Adrenal gland (tissue), 5 donors: ENCODE results near the gene ZNRF3.

Experiments used
- POLR2A ChIP-seq, 2 donors: fragments of 450-650 bp; IDR thresholded peaks; one replicate each; pipeline ENCODE4 v1.6.1; 2017; ENCODE audit warnings: antibody characterized with exemption in 2 of 2, mild to moderate bottlenecking in 2 of 2, moderate library complexity in 1 of 2
- TF ChIP-seq, protein P1 (sequence below), 6 experiments: fragments of 450-650 bp in 4 of 6; fragments of 200-600 bp in 2 of 6; sonication (generic) in 1 of 6; IDR thresholded peaks; 1 replicate in 5 of 6; 2 replicates in 1 of 6; pipeline versions ENCODE4 v1.5.1 to v1.8.0; 2016 to 2021; ENCODE audit warnings: antibody characterized with exemption in 6 of 6, mild to moderate bottlenecking in 2 of 6, moderate library complexity in 1 of 6
- donor health status: DM: no; HTN: no; CAD: no.

GRCh38 chr22:29026579-29026978, 143.2 kb downstream of the ZNRF3 start:
- TF ChIP-seq, protein P1, sequence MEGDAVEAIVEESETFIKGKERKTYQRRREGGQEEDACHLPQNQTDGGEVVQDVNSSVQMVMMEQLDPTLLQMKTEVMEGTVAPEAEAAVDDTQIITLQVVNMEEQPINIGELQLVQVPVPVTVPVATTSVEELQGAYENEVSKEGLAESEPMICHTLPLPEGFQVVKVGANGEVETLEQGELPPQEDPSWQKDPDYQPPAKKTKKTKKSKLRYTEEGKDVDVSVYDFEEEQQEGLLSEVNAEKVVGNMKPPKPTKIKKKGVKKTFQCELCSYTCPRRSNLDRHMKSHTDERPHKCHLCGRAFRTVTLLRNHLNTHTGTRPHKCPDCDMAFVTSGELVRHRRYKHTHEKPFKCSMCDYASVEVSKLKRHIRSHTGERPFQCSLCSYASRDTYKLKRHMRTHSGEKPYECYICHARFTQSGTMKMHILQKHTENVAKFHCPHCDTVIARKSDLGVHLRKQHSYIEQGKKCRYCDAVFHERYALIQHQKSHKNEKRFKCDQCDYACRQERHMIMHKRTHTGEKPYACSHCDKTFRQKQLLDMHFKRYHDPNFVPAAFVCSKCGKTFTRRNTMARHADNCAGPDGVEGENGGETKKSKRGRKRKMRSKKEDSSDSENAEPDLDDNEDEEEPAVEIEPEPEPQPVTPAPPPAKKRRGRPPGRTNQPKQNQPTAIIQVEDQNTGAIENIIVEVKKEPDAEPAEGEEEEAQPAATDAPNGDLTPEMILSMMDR (IDR thresholded peaks at IDR 0.05), result no peak
- no peak for TF ChIP-seq POLR2A (IDR thresholded peaks at IDR 0.05)
